Vagina (tissue), 2 donors: ENCODE measurements around the gene PET100. TPM values are rescaled to one million over a fixed set of nuclear protein-coding genes. Genes with fewer than 3 reads are reported as not detected.

ENCODE experiments used
- DNase-seq, 2 donors: peaks; one replicate each; pipeline ENCODE4 v3.0.0-alpha.2; 2017; ENCODE audit errors: extremely low spot score in 2 of 2
- H3K27ac ChIP-seq: fragments of 200-600 bp; sonication (generic); one replicate; pipeline ENCODE4 v1.5.1; 2019
- H3K27me3 ChIP-seq: fragments of 200-600 bp; sonication (generic); one replicate; pipeline ENCODE4 v1.5.1; 2019
- H3K36me3 ChIP-seq, 2 donors: fragments of 200-600 bp; sonication (generic); one replicate each; pipeline ENCODE4 v1.5.1; 2017 to 2019
- H3K4me1 ChIP-seq: fragments of 200-600 bp; sonication (generic); one replicate; pipeline ENCODE4 v1.5.1; 2019
- H3K4me3 ChIP-seq, 2 donors: fragments of 200-600 bp; sonication (generic); 1 replicate in 1 of 2; 2 replicates in 1 of 2; pipeline ENCODE4 v1.5.1; 2016 to 2019
- H3K9me3 ChIP-seq: fragments of 200-600 bp; sonication (generic); one replicate; pipeline ENCODE4 v1.5.1; 2019
- POLR2A ChIP-seq, 2 donors: fragments of 450-650 bp; IDR thresholded peaks; one replicate each; pipeline ENCODE4 v1.6.1; 2017; ENCODE audit warnings: antibody characterized with exemption in 2 of 2, mild to moderate bottlenecking in 2 of 2, moderate library complexity in 2 of 2
- POLR2AphosphoS5 ChIP-seq, 2 donors: sonication (generic); formaldehyde crosslinking; IDR thresholded peaks; one replicate each; pipeline ENCODE4 v1.9.0; 2017; ENCODE audit warnings: antibody characterized with exemption in 2 of 2, mild to moderate bottlenecking in 2 of 2, low read depth in 1 of 2; ENCODE audit not compliant: insufficient read depth in 1 of 2
- intact Hi-C: fragments of 100-400 bp; cut with DNase I; formaldehyde crosslinking; loops from one replicate; pipeline ENCODE4 v1.15.1; 2023
- total RNA-seq: library from RNA; depleted of rRNA; stranded (reverse); fragments of >200 nt; gene quantifications from one replicate; pipeline ENCODE4 v1.2.3, GENCODE V29; 2016
- TF ChIP-seq, protein P1 (sequence below), 3 experiments: fragments of 450-650 bp in 2 of 3; fragments of 200-600 bp in 1 of 3; sonication (generic) in 1 of 3; IDR thresholded peaks; one replicate each; pipeline ENCODE4 v1.5.1; 2017 to 2019; ENCODE audit warnings: antibody characterized with exemption in 3 of 3, mild to moderate bottlenecking in 2 of 3, moderate library complexity in 2 of 3

PET100 gene
- total RNA-seq, 1 donor from 2014 or later, result 16.7 TPM

DNA sequence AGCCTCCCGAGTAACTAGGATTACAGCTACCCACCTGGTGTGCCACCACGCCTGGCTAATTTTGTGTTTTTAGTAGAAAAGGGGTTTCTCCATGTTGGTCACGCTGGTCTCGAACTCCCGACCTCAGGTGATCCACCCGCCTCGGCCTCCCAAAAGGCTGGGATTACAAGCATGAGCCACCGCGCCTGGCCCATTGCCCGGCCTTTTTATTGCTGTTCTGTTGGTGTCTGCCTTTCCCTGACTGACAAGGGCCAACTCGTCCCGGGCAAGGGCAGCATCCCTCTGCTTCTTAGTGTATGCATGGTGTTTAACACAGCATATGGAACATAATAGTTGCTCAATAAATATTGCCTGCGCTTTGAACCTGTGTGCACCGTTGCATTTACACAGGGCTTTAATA is 33.1 kb downstream of the PET100 start:
- Histone ChIP-seq H3K27me3 (no peaks in the 10 kb centered on the region), H3K27ac (no peak overlapping the region), H3K36me3 (no peaks in the 10 kb centered on the region), H3K9me3 (no peaks in the 10 kb centered on the region), H3K4me3 (no peak overlapping the region), H3K4me1 (no peaks in the 10 kb centered on the region)
- intact Hi-C loops, result no loop called here
- TF ChIP-seq, protein P1, sequence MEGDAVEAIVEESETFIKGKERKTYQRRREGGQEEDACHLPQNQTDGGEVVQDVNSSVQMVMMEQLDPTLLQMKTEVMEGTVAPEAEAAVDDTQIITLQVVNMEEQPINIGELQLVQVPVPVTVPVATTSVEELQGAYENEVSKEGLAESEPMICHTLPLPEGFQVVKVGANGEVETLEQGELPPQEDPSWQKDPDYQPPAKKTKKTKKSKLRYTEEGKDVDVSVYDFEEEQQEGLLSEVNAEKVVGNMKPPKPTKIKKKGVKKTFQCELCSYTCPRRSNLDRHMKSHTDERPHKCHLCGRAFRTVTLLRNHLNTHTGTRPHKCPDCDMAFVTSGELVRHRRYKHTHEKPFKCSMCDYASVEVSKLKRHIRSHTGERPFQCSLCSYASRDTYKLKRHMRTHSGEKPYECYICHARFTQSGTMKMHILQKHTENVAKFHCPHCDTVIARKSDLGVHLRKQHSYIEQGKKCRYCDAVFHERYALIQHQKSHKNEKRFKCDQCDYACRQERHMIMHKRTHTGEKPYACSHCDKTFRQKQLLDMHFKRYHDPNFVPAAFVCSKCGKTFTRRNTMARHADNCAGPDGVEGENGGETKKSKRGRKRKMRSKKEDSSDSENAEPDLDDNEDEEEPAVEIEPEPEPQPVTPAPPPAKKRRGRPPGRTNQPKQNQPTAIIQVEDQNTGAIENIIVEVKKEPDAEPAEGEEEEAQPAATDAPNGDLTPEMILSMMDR (IDR thresholded peaks at IDR 0.05), result no peak
- TF ChIP-seq POLR2A (IDR thresholded peaks at IDR 0.05) (no peak), POLR2AphosphoS5 (IDR thresholded peaks at IDR 0.05; ENCODE audit: insufficient read depth in 1 of 2, low read depth in 1 of 2) (no peak)
- DNase-seq, result no peak

DNA sequence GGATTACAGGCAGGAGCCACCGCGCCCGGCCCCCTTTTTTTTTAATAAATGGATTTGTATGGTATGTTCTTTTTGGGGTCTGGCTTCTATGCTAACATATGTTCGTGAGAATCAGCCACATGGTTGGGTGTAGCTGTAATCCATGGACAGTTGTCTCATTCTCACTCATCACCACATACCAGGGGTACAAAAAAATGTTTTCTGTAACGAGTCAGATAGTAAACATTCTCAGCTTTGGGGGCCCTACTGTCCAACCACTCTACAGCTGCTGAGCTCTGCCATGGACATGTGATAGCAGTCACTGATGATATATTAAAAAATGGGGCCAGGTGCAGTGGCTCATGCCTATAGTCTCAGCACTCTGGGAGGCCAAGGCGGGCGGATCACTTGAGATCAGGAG is 34.1 kb downstream of the PET100 start:
- TF ChIP-seq POLR2A (IDR thresholded peaks at IDR 0.05), result no peak
- TF ChIP-seq, protein P1 (IDR thresholded peaks at IDR 0.05), result no peak
- TF ChIP-seq POLR2AphosphoS5 (IDR thresholded peaks at IDR 0.05; ENCODE audit: insufficient read depth in 1 of 2, low read depth in 1 of 2), result no peak
- Histone ChIP-seq H3K36me3 (no peaks in the 10 kb centered on the region), H3K27me3 (no peaks in the 10 kb centered on the region), H3K27ac (no peak overlapping the region), H3K9me3 (no peaks in the 10 kb centered on the region), H3K4me3 (no peak overlapping the region), H3K4me1 (no peaks in the 10 kb centered on the region)
- DNase-seq, result no peak
- intact Hi-C loops, result no loop called here

DNA sequence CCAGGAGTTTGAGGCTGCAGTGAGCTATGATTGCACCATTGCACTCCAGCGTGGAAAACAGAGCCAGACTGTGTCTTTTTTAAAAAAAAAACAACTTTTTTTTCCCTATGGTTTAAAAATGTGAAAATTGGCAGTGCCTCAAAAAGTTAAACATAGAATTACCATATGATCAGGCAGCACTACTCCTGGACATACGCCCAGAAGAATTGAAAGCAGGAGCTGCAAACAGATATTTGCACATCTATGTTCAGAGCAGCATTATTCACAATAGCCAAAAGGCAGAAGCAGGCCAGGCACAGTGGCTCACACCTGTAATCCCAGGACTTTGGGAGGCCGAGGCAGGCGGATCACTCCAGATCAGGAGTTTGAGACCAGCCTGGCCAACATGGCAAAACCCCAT is 35.5 kb downstream of the PET100 start:
- intact Hi-C loops, result no loop called here
- Histone ChIP-seq H3K36me3 (no peaks in the 10 kb centered on the region), H3K9me3 (no peaks in the 10 kb centered on the region), H3K4me3 (no peak overlapping the region), H3K27me3 (no peaks in the 10 kb centered on the region), H3K27ac (no peak overlapping the region), H3K4me1 (no peaks in the 10 kb centered on the region)
- TF ChIP-seq, protein P1 (IDR thresholded peaks at IDR 0.05), result no peak
- no peak for TF ChIP-seq POLR2AphosphoS5 (IDR thresholded peaks at IDR 0.05; ENCODE audit: insufficient read depth in 1 of 2, low read depth in 1 of 2)
- no peak for TF ChIP-seq POLR2A (IDR thresholded peaks at IDR 0.05)
- DNase-seq, result no peak

DNA sequence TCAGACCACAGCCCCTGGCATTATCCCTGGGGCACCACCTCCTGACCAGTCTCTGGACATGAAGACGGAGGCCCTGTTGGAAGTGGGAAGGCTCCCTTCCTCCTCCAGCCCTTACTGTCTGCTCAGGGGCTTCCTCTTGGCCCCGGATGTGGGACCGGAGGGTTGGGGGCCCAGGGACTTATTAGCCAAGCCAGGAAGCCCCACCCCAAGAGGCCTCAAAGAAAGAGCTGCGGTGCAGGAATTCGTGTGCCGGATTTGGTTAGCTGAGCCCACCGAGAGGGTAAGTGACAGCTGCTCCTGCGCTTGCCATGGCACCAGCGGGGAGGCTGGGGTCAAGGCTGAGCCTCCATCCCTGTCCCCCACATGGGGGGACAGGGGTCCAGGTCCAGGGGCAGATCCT is 39.2 kb downstream of the PET100 start, which contains the start of gene RETN:
Gene RETN (plus strand): TSS at position 208 of the 400 bp plus-strand sequence. CDS start 278 bp downstream, outside the sequence.
- H3K4me1 ChIP-seq, result no peaks in the 10 kb centered on the region
- intact Hi-C loops, result no loop called here
- H3K27me3 ChIP-seq, result no peaks in the 10 kb centered on the region
- TF ChIP-seq POLR2AphosphoS5 (IDR thresholded peaks at IDR 0.05; ENCODE audit: insufficient read depth in 1 of 2, low read depth in 1 of 2), result no peak
- TF ChIP-seq, protein P1 (IDR thresholded peaks at IDR 0.05), result no peak
- no peak for TF ChIP-seq POLR2A (IDR thresholded peaks at IDR 0.05)
- no peaks in the 10 kb centered on the region for H3K36me3 ChIP-seq
- DNase-seq, result no peak
- H3K9me3 ChIP-seq, result no peaks in the 10 kb centered on the region
- no peak within 1 kb of the TSS for H3K4me3 ChIP-seq
- no peak within 1 kb of the TSS for H3K27ac ChIP-seq

DNA sequence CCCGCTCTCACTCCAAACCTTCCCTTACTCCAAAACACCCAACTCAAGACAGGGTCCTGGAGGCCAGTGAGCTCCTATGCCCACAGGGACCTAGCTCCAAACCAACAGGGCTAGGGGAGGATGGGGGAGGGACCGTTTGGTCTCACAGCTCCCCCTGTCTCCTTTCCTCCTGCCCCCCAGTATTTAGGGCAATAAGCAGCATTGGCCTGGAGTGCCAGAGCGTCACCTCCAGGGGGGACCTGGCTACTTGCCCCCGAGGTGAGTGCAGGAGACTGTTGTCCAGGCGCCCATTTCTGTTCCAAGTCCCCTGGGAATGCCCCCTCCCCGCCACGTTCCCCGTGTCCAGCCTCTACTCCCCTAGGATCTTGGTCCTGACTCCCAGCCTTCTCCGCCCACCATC is 40.0 kb downstream of the PET100 start:
- Histone ChIP-seq H3K36me3 (no peaks in the 10 kb centered on the region), H3K4me1 (no peaks in the 10 kb centered on the region), H3K4me3 (no peak overlapping the region), H3K27me3 (no peaks in the 10 kb centered on the region), H3K9me3 (no peaks in the 10 kb centered on the region), H3K27ac (no peak overlapping the region)
- no peak for DNase-seq
- intact Hi-C loops, result no loop called here
- TF ChIP-seq, protein P1 (IDR thresholded peaks at IDR 0.05), result no peak
- TF ChIP-seq POLR2AphosphoS5 (IDR thresholded peaks at IDR 0.05; ENCODE audit: insufficient read depth in 1 of 2, low read depth in 1 of 2) (no peak), POLR2A (IDR thresholded peaks at IDR 0.05) (no peak)
